ENCODE results near the gene COL13A1.

Gene COL13A1

GRCh38 chr10:69854511-69855345 lies 53.0 kb downstream of the COL13A1 start:
- no peaks in the 10 kb centered on the region for H3K9me3 ChIP-seq (ENCODE audit: control insufficient read depth, insufficient read depth, low read length)
- H3K4me1 ChIP-seq (ENCODE audit: control insufficient read depth, insufficient read depth, low read length), result peaks cover 13% of the 10 kb centered on the region
- H3K36me3 ChIP-seq (ENCODE audit: control insufficient read depth, insufficient read depth, low read length), result no peaks in the 10 kb centered on the region
- WGBS (ENCODE audit: insufficient coverage, insufficient read length), result no CpG with 5 or more reads among the region's 10 CpGs
- H3K27ac ChIP-seq (ENCODE audit: low read length), result no peak overlapping the region
- no peaks in the 10 kb centered on the region for H3K27me3 ChIP-seq (ENCODE audit: control insufficient read depth, insufficient read depth, low read length)
- DNase-seq (ENCODE audit: low read depth, low spot score), result no peak
- H3K4me3 ChIP-seq (ENCODE audit: low read length), result no peak overlapping the region

- DNase-seq (ENCODE audit: low read depth, low spot score), result no peak
- no peaks in the 10 kb centered on the region for H3K36me3 ChIP-seq (ENCODE audit: control insufficient read depth, insufficient read depth, low read length)
- no peaks in the 10 kb centered on the region for H3K27me3 ChIP-seq (ENCODE audit: control insufficient read depth, insufficient read depth, low read length)
- H3K4me1 ChIP-seq (ENCODE audit: control insufficient read depth, insufficient read depth, low read length), result peaks cover 15% of the 10 kb centered on the region
- H3K9me3 ChIP-seq (ENCODE audit: control insufficient read depth, insufficient read depth, low read length), result no peaks in the 10 kb centered on the region
- WGBS (ENCODE audit: insufficient coverage, insufficient read length), result 86% methylated on average over 1 of the region's 6 CpGs
- no peak overlapping the region for H3K27ac ChIP-seq (ENCODE audit: low read length)
- no peak overlapping the region for H3K4me3 ChIP-seq (ENCODE audit: low read length)
Measured at GRCh38 chr10:69855346-69856111, 53.8 kb downstream of the COL13A1 start.

- peaks cover 13% of the 10 kb centered on the region for H3K4me1 ChIP-seq (ENCODE audit: control insufficient read depth, insufficient read depth, low read length)
- no peaks in the 10 kb centered on the region for H3K27me3 ChIP-seq (ENCODE audit: control insufficient read depth, insufficient read depth, low read length)
- DNase-seq (ENCODE audit: low read depth, low spot score), result no peak
- H3K9me3 ChIP-seq (ENCODE audit: control insufficient read depth, insufficient read depth, low read length), result no peaks in the 10 kb centered on the region
- H3K36me3 ChIP-seq (ENCODE audit: control insufficient read depth, insufficient read depth, low read length), result no peaks in the 10 kb centered on the region
- no peak overlapping the region for H3K4me3 ChIP-seq (ENCODE audit: low read length)
- H3K27ac ChIP-seq (ENCODE audit: low read length), result no peak overlapping the region
- no CpG with 5 or more reads among the region's 7 CpGs for WGBS (ENCODE audit: insufficient coverage, insufficient read length)
Measured at GRCh38 chr10:69856601-69857166, 55.0 kb downstream of the COL13A1 start.

GRCh38 chr10:69858201-69858600 lies 56.5 kb downstream of the COL13A1 start:
- Histone ChIP-seq H3K27ac (ENCODE audit: low read length) (no peak overlapping the region), H3K36me3 (ENCODE audit: control insufficient read depth, insufficient read depth, low read length) (no peaks in the 10 kb centered on the region), H3K9me3 (ENCODE audit: control insufficient read depth, insufficient read depth, low read length) (no peaks in the 10 kb centered on the region), H3K27me3 (ENCODE audit: control insufficient read depth, insufficient read depth, low read length) (no peaks in the 10 kb centered on the region), H3K4me1 (ENCODE audit: control insufficient read depth, insufficient read depth, low read length) (peaks cover 8% of the 10 kb centered on the region), H3K4me3 (ENCODE audit: low read length) (no peak overlapping the region)
- no peak for DNase-seq (ENCODE audit: low read depth, low spot score)
- no CpG with 5 or more reads among the region's 1 CpG for WGBS (ENCODE audit: insufficient coverage, insufficient read length)

- peaks cover 3% of the 10 kb centered on the region; the same call in 1 of the 2 replicates for H3K4me1 ChIP-seq (ENCODE audit: control insufficient read depth, insufficient read depth, low read length)
- H3K4me3 ChIP-seq (ENCODE audit: low read length), result no peak overlapping the region
- H3K9me3 ChIP-seq (ENCODE audit: control insufficient read depth, insufficient read depth, low read length), result no peaks in the 10 kb centered on the region
- H3K27me3 ChIP-seq (ENCODE audit: control insufficient read depth, insufficient read depth, low read length), result no peaks in the 10 kb centered on the region
- H3K27ac ChIP-seq (ENCODE audit: low read length), result no peak overlapping the region
- no peaks in the 10 kb centered on the region for H3K36me3 ChIP-seq (ENCODE audit: control insufficient read depth, insufficient read depth, low read length)
- WGBS (ENCODE audit: insufficient coverage, insufficient read length), result no CpG with 5 or more reads among the region's 9 CpGs
- DNase-seq (ENCODE audit: low read depth, low spot score), result no peak
Measured at GRCh38 chr10:69860271-69860670, 58.6 kb downstream of the COL13A1 start.

DNA sequence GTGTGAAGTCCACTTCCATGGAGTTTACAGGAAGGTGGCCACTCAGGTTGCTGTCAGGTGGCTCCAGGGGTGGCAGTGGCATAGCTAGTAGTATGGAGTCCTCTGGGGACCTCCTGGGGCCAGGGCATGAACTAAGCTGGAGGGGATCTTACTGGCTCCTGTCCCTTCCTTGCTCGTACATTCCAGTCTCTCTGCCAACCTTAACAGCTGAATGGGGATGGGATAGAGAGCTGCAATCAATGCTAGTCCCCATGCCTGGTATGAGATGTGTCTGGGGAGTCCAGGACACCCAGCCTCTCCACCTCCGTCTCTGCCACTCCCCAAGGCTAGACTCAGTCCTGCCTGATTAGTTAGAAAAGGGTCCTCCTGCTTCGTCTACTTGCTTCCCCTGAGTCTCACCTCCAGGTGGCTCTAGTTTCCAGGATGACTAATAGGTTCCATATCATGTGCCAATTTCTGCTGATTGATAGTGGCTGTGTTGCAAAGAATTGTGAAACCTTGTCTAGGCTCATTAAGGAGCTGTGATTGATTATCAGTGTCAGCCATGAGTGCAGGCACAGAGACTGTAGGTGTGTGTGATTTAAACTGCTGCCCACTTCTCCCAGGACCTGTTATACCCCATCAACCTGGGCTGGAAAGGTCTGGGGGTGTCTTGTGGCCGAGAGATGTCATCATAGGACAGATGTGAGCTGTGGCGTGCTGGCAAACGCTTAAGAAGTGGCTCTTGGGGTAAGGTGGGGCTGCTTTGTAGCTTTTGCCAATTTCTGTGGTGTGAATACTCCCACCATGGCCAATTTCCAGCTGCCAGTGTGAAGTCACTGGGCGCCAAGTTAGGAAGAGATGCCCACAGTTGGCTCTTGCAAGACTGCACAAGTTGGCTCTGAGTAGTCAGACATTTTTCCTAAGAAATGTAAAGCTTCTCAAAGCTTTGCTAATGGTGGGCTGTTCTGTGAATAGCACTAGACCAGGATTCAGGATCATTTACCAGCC lies 59.8 kb downstream of the COL13A1 start:
- no peak overlapping the region for H3K27ac ChIP-seq (ENCODE audit: low read length)
- WGBS (ENCODE audit: insufficient coverage, insufficient read length), result no CpG with 5 or more reads among the region's 7 CpGs
- DNase-seq (ENCODE audit: low read depth, low spot score), result no peak

GRCh38 chr10:69862882-69863530 lies 61.3 kb downstream of the COL13A1 start:
- no peak for DNase-seq (ENCODE audit: low read depth, low spot score)
- no CpG with 5 or more reads among the region's 16 CpGs for WGBS (ENCODE audit: insufficient coverage, insufficient read length)
- no peaks in the 10 kb centered on the region for H3K9me3 ChIP-seq (ENCODE audit: control insufficient read depth, insufficient read depth, low read length)
- no peaks in the 10 kb centered on the region for H3K27me3 ChIP-seq (ENCODE audit: control insufficient read depth, insufficient read depth, low read length)
- no peak overlapping the region for H3K4me3 ChIP-seq (ENCODE audit: low read length)
- H3K27ac ChIP-seq (ENCODE audit: low read length), result no peak overlapping the region
- no peaks in the 10 kb centered on the region for H3K36me3 ChIP-seq (ENCODE audit: control insufficient read depth, insufficient read depth, low read length)
- H3K4me1 ChIP-seq (ENCODE audit: control insufficient read depth, insufficient read depth, low read length), result peaks cover 10% of the 10 kb centered on the region

More for the DNA sequence above, 59.8 kb downstream of the COL13A1 start:
- H3K4me1 ChIP-seq (ENCODE audit: control insufficient read depth, insufficient read depth, low read length), result peaks cover 6% of the 10 kb centered on the region; the same call in 1 of the 2 replicates
- no peaks in the 10 kb centered on the region for H3K27me3 ChIP-seq (ENCODE audit: control insufficient read depth, insufficient read depth, low read length)
- H3K4me3 ChIP-seq (ENCODE audit: low read length), result no peak overlapping the region
- H3K9me3 ChIP-seq (ENCODE audit: control insufficient read depth, insufficient read depth, low read length), result no peaks in the 10 kb centered on the region
- H3K36me3 ChIP-seq (ENCODE audit: control insufficient read depth, insufficient read depth, low read length), result no peaks in the 10 kb centered on the region

DNA sequence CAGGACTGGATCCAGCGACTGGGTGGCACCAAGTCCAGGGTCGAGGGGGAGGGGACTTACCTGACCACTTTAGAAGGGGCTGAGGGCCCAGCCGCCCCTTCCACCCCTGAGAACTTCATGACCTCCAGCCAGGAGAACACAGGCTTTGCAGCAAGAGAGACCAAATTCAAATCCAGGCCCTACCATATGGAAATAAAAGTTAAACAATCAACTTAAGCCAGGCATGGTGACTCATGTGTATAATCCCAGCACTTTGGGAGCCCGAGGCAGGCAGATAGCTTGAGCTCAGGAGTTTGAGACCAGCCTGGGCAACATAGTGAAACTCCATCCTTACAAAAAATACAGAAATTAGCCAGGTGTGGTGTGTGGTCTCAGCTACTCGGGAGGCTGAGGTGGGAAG lies 61.9 kb downstream of the COL13A1 start:
- Histone ChIP-seq H3K4me3 (ENCODE audit: low read length) (no peak overlapping the region), H3K27me3 (ENCODE audit: control insufficient read depth, insufficient read depth, low read length) (no peaks in the 10 kb centered on the region), H3K9me3 (ENCODE audit: control insufficient read depth, insufficient read depth, low read length) (no peaks in the 10 kb centered on the region), H3K27ac (ENCODE audit: low read length) (no peak overlapping the region), H3K4me1 (ENCODE audit: control insufficient read depth, insufficient read depth, low read length) (peaks cover 14% of the 10 kb centered on the region), H3K36me3 (ENCODE audit: control insufficient read depth, insufficient read depth, low read length) (no peaks in the 10 kb centered on the region)
- WGBS (ENCODE audit: insufficient coverage, insufficient read length), result no CpG with 5 or more reads among the region's 5 CpGs
- no peak for DNase-seq (ENCODE audit: low read depth, low spot score)

DNA sequence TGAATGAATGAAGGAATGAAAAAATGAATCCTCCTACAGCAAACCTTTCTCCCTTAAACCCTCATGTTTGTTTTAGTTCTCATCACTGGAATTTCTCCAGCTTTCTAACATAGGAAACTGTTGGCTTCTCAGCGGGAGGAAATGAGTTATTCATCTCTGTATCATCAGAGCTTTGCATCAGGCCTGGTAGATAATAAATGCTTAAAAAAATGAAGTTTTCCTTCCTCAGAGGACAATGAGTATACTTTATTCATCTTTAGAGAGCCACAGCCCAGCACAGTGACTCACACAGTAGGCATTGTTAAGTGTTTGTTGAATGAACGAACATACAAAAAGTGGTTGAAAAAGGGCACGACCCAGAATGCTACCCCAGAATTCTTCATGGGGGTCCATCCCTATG lies 62.6 kb downstream of the COL13A1 start:
- DNase-seq (ENCODE audit: low read depth, low spot score), result no peak
- Histone ChIP-seq H3K4me1 (ENCODE audit: control insufficient read depth, insufficient read depth, low read length) (peaks cover 15% of the 10 kb centered on the region), H3K36me3 (ENCODE audit: control insufficient read depth, insufficient read depth, low read length) (no peaks in the 10 kb centered on the region), H3K9me3 (ENCODE audit: control insufficient read depth, insufficient read depth, low read length) (no peaks in the 10 kb centered on the region), H3K27me3 (ENCODE audit: control insufficient read depth, insufficient read depth, low read length) (no peaks in the 10 kb centered on the region), H3K27ac (ENCODE audit: low read length) (no peak overlapping the region), H3K4me3 (ENCODE audit: low read length) (no peak overlapping the region)
- WGBS (ENCODE audit: insufficient coverage, insufficient read length), result no CpG with 5 or more reads among the region's 3 CpGs

All from iPS DF 6.9 (cell line).